ENCODE data around the gene REEP5. TPM values are rescaled to one million over a fixed set of nuclear protein-coding genes. Genes with fewer than 3 reads are reported as not detected.
A peak's percentile ranks its signal among the peaks of the same experiment; 100 is the strongest.

The REEP5 gene
- total and polyA plus RNA-seq, 9 of the 15 experiments (the other 6 are each of a cell fraction or from before 2014, with no cell fraction given), result 14.7 to 102 (median 36.0) TPM

GRCh38 chr5:112860929-112861637, 60.9 kb downstream of the REEP5 start, which contains the start of gene SRP19 (continued):
- TF ChIP-seq DEAF1 (CRISPR knock-in tag; IDR thresholded peaks at IDR 0.05) (no peak), ELK1 (CRISPR knock-in tag; IDR thresholded peaks at IDR 0.05) (no peak), HLTF (IDR thresholded peaks at IDR 0.05) (no peak), NRF1 (conservative IDR thresholded peaks at IDR 0.05 in 1 of 2, IDR thresholded peaks at IDR 0.05 in 1 of 2) (peak; percentile 75 to 82), MAFG (tag; conservative IDR thresholded peaks at IDR 0.05) (no peak), ZMIZ1 (IDR thresholded peaks at IDR 0.05; ENCODE audit: low read depth in 2 of 2, low read length in 2 of 2) (0 out of 4 replicates have a peak, but pooled peaks of 1 of the 2 experiments have one; percentile 55), ZZZ3 (IDR thresholded peaks at IDR 0.05) (peak; percentile 63; the same call in 1 of the 2 replicates), AFF4 (CRISPR knock-in tag; IDR thresholded peaks at IDR 0.05) (peak; percentile 91; the same call in 1 of the 2 replicates), NEUROD1 (IDR thresholded peaks at IDR 0.05; ENCODE audit: borderline replicate concordance, low read depth, low read length, partially characterized antibody) (peak; percentile 65), AFF1 (IDR thresholded peaks at IDR 0.05; ENCODE audit: low read depth in 1 of 2, partially characterized antibody in 2 of 2) (no peak)
